GM12865 (cell line): Measurements from ENCODE around the gene TRIP6.
"Not testable (repeated sequence)": the region's sequence is repeated elsewhere in the genome, so short reads cannot be mapped to it uniquely, and the experiment has no call there.

Source experiments
- DNase-seq: peaks from one replicate; pipeline ENCODE4 v3.0.0; 2010; ENCODE audit warnings: low read depth
- H3K4me3 ChIP-seq: 2 replicates; pipeline ENCODE4 v1.5.1; 2011; ENCODE audit warnings: mild to moderate bottlenecking, low read depth, low read length, control low read depth
- CTCF ChIP-seq: IDR thresholded peaks from 2 replicates; pipeline ENCODE4 v1.5.1; 2011; ENCODE audit warnings: low read length, control low read depth, low read depth, inconsistent platforms; ENCODE audit not compliant: insufficient read depth; ENCODE audit errors: missing control alignments

TRIP6 gene

GRCh38 chr7:100902638-100903037 lies 35.5 kb downstream of the TRIP6 start:
- no peak for TF ChIP-seq CTCF
- DNase-seq, result no peak

GRCh38 chr7:100908512-100908911 lies 41.3 kb downstream of the TRIP6 start:
- no peak overlapping the region for H3K4me3 ChIP-seq
- no peak for TF ChIP-seq CTCF
- no peak for DNase-seq

More at GRCh38 chr7:100902638-100903037, 35.5 kb downstream of the TRIP6 start:
- H3K4me3 ChIP-seq, result no peak overlapping the region

DNA sequence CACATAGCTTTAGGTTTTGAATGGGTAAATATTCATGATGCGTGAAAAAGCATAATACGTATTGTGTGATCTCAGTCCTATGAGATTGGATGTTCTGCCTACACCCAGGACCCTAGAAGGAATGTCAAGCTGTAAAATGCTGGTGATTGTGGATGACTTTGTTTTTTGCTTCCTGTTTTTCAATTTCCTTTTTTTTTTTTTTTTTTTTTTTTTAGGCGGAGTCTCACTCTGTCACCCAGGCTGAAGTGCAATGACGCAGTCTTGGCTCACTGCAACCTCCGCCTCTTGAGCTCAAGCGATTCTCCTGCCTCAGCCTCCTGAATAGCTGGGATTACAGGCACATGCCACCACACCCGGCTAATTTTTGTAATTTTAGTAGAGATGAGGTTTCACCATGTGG lies 43.3 kb downstream of the TRIP6 start:
- H3K4me3 ChIP-seq, DNase-seq: not testable (repeated sequence)

- H3K4me3 ChIP-seq, result no peak overlapping the region
- TF ChIP-seq CTCF, result no peak
- DNase-seq, result no peak
Measured at GRCh38 chr7:100911484-100911883, 44.3 kb downstream of the TRIP6 start.

DNA sequence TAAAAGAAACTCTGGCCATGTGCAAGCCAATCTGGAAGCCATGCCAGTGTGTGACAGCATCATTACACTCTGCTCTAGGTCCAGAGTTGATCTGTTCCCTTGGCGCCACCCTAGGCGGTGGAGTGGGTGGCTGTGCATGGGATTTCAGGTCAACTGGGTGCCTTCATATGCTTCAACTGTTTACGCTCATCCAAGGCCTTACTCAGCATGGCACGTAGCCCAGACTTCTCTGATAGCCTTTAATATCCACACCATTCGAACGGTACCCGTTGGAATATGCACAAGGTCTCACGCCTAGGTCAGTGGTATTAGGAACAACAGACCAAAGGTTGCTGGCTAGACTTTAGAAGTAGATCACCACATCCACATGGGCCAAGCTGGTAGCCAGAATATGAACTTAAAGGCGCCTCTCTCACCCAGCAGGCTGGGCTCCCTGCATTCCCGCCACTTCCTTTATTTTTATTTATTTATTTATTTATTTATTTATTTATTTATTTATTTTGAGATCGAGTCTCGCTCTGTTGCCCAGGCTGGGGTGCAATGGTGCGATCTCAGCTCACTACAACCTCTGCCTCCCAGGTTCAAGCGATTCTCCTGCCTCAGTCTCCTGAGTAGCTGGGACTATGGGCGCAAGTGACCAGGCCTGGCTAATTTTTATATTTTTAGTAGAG lies 47.2 kb downstream of the TRIP6 start:
- TF ChIP-seq CTCF, result no peak
- DNase-seq, result no peak

GRCh38 chr7:100914879-100915447 lies 47.8 kb downstream of the TRIP6 start:
- H3K4me3 ChIP-seq, result no peak overlapping the region
- no peak for DNase-seq
- TF ChIP-seq CTCF, result no peak

More for the DNA sequence above, 47.2 kb downstream of the TRIP6 start:
- no peak overlapping the region for H3K4me3 ChIP-seq

DNA sequence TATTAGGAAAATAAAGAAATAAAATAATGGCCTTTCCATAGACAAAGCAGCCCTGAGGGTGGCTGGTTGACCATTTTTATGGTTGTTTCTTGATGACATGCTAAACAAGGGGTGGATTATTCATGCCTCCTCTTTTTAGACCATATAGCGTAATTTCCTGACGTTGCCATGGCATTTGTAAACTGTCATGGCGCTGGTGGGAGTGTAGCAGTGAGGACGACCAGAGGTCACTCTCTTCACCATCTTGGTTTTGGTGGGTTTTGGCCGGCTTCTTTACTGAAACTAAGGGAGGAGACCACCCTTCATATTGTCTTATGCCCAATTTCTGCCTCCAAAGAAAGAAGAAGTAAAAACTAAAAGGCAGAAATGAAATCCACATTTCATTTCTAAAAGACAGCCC lies 52.1 kb downstream of the TRIP6 start:
- not testable (repeated sequence) for H3K4me3 ChIP-seq, DNase-seq

DNA sequence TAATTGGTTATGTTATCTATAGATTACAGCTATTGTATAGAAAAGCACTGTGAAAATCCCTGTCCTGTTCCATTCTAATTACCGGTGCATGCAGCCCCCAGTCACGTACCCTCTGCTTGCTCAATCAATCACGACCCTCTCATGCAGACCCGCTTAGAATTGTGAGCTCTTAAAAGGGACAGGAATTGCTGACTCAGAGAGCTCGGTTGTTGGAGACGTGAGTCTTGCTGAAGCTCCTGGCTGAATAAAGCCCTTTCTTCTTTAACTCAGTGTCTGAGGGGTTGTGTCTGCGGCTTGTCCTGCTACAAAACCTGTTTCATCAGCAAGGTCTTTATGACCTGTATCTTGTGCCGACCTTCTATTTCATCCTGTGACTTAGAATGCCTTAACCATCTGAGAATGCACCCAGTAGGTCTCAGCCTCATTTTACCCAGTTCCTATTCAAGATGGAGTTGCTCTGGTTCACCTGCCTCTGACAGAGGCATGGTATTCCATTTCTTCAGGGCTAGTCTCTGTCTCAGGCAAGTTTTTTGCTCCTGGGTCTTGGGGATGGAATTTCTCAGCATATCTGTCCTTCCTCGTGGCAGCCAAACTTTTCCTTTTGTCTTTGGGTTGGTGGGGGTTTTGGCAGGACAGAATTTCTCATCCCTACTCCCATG lies 52.7 kb downstream of the TRIP6 start:
- not testable (repeated sequence) for DNase-seq, H3K4me3 ChIP-seq
